Measurements from ENCODE around the gene GPR180. TPM values are rescaled to one million over a fixed set of nuclear protein-coding genes. Genes with fewer than 3 reads are reported as not detected.

Gene GPR180
- total RNA-seq, 1 donor from 2014 or later, result 7.1 TPM

DNA sequence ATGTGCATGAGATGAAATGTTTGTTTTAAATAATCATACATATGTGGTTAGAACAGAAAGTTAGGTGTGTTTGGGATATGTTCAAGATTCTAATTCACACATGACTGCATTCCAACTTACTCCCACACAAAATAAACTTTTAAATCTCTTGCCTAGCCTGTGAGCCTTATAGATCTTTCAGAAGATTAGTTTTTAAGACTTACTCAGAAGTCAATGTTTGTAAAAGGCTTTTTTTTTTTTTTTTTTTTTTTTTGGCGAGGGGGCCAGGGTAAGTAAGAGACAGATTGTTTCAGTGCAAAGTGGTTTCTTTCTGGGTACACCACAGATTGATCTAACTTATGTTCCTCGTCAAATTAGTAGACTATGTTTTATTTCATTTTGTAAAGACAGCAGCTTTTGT, 39.1 kb downstream of the GPR180 start:
- intact Hi-C loops (cut with micrococcal nuclease), result no loop called here

DNA sequence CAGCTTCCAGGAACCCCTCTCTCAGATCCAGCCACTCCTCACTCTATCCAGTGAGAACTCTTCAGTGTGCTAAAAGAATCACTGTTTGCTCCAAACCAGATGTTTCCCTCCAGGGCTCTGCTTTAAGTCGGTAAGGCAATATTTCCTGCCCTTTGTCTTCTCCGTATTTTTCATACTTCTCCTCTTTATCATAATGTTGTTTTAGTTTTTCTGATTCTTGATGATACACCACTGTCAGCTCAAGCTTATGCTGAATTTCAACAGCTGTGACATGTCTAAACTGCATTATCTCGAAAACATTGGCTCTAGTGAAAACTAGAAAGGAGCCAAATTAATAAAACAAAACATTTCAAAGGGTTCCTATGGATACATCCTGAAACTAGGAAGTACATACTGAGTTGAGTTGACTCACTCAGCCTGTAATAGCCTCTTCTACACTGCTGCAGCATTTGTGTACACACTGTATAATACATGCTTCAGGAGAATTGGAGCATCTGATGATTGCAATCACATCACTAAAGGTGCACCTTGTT, 39.8 kb downstream of the GPR180 start:
- intact Hi-C loops (cut with micrococcal nuclease), result no loop called here

DNA sequence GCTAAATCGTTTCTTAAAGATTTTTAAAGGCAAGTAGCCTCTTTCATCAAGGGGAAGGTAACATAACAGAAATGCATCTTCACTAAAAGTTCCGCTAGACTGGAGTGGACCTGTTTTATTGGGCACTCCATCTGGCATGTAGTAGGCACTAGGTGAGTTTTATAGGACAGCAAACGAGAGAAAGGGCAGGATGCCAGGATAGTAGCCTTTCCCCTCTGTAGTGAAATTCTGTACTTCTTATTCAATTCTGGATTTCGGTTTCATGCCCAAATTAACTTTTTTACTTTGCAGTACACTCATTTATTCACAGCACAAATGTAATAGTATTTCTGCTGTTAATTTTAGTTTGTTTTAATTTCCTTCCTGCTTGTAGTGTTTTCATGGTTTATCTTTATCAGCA, 45.2 kb downstream of the GPR180 start:
- intact Hi-C loops (cut with micrococcal nuclease), result no loop called here

DNA sequence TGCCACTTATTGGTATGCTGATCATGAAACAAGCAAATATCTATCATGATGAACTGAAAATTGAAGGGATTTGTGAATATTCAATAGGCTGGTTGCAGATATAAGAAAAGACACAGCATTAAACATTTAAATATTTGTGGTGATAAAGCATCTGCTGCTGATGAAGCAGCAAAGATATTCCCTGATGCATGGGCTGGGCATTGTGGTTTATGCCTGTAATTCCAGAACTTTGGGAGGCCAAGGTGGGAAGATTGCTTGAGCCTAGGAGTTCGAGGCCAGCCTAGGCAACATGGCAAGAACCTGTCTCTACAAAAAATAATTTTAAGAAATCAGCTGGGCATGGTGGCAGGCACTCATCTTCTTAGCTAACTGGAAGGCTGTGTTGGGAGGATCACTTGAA, 54.5 kb downstream of the GPR180 start:
- intact Hi-C loops (cut with micrococcal nuclease), result no loop called here

DNA sequence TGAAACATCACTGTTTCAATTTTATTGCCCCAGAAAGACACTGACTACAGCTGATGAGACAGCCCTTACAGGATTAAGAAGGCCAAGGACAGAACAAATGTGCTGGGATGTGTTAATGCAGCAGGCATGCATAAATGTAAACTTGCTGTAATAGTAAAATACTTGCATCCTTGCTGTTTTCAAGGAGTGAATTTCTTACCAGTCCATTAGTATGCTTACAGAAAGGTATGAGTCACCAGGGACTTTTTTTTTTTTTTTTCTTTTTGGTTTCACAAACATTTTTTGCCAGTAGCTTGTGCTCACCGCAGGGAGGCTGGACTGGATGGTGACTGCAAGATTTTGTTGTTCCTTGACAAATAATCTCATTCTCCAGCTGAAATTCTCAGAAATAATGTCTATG, 55.1 kb downstream of the GPR180 start:
- intact Hi-C loops (cut with micrococcal nuclease), result no loop called here

GRCh38 chr13:94657167-94657566, 55.5 kb downstream of the GPR180 start:
- intact Hi-C loops (cut with micrococcal nuclease), result no loop called here

- intact Hi-C loops (cut with micrococcal nuclease), result no loop called here
Measured at GRCh38 chr13:94658926-94659597, 57.4 kb downstream of the GPR180 start.

DNA sequence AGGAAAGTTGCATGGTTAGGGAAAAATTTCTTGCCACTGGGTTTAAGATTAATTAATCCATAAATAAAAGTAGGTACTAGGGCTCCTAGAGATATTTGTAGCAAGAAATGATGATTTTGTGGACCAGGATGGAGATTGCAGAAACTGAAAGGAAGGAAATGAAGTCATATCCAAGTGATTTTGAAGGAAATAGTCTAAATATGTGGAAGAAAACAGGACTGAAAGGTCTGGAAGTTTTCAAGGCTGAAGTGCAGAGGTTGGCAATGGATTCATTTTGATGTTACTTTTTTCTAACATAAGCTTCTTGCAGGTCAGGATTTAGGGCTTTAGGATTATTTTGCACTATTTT, 57.9 kb downstream of the GPR180 start:
- intact Hi-C loops (cut with micrococcal nuclease), result no loop called here

DNA sequence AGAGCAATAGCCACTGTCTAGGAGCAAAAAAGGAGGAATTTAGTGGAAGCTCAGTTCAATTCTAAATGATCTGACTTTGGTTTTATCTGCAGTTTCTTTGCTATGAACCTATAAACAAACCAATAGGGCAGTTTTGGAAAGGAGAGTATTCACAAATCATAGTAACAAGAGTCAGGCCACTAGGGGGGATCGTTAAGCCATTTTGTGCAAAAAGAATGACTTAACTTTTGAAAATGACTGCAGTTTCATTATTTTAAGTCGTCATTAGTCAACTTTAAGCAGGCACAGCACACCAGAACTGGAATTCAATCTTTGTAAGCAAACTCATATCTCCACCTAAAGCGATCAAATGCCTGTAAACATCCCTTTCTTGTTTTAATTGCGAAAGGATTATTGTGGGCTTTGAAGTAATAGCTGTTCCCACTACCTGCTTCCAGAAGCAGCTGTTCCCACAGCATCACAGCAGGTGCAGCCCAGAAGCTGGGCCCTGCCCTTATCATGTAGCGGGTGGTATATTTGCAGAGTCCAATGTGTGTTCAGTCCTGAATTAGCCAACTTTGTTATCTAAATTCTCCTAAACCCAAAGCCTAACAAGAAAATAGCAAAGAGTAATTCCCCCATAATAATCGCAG, 59.2 kb downstream of the GPR180 start:
- intact Hi-C loops (cut with micrococcal nuclease), result loop anchor here (5.0 kb wide), 1 partner anchor 741 kb away; no protein-coding TSS in a partner anchor

- intact Hi-C loops (cut with micrococcal nuclease), result loop anchor here (5.0 kb wide), 1 partner anchor 741 kb away; no protein-coding TSS in a partner anchor
Measured at GRCh38 chr13:94661406-94661805, 59.7 kb downstream of the GPR180 start.

DNA sequence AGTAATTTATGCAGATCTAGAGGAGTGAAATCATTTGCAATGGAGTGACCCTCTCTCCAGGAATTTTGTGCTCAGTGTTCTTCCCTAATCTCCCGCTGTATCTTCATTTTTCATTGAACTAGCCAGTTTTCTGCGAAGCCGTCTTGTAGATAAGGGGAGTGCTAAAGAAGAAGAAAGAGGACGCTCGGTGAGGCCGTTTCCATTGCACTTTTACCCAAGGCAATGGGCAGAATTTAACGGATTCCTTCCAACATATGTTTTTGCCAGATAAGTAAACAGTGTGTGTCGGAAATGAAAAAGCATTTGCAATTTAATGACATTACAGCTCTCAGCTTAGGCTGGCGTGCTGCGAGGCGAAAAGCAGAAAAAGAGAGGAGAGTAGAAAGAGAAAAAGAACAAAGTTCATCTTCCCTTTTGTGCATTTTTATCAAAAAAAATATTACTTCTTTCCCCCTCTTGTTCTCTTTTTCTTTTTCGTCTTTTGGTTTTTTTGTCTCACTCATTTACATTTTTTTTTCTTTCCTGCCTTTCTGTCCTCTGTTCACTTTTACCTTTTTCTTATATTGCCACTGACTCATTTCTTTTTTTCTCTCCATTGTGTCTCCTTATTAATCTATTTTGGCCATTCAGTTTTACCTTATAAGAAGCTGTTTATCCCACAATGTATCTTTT, 60.8 kb downstream of the GPR180 start:
- intact Hi-C loops (cut with micrococcal nuclease), result loop anchor here (5.0 kb wide), 1 partner anchor 740 kb away; no protein-coding TSS in a partner anchor

DNA sequence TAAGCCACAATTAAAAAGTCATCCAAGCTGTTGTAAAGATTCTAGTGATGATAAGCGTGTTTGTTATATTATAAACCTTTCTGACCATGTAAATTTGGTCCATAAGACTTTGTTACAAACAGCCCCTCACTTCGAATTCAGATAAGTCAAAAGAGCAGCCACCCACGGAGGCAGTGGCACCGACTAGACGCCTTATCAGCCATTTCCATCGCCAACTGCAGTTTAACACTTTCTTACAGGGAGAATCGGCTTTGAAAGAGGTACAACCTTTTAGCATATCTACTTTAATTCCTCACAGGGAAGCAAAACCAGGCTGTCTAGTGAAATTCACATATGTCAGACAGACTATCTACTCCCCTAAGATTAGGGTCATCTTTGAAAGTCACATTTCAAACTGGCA, 63.2 kb downstream of the GPR180 start:
- intact Hi-C loops (cut with micrococcal nuclease), result loop anchor here (5.0 kb wide), 1 partner anchor 737 kb away; no protein-coding TSS in a partner anchor

DNA sequence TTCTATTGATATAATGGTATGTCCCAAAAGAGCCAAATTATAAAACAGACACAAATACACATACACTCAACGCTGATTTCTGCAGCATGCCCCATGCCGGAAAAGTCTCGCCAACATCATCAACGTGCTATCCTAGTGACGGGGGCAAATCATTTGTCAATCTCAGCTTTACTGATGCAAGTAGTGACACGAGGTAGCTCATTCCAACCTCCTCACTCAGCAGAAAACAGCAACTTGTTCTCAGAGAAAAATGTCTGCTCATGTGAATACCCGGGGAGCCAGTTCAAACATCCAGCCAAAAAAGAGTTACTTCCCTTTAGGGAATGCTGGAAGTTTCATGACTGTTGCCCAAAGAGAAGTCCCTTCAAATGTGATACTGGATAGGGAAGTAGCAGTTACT, 64.4 kb downstream of the GPR180 start:
- intact Hi-C loops (cut with micrococcal nuclease), result no loop called here

DNA sequence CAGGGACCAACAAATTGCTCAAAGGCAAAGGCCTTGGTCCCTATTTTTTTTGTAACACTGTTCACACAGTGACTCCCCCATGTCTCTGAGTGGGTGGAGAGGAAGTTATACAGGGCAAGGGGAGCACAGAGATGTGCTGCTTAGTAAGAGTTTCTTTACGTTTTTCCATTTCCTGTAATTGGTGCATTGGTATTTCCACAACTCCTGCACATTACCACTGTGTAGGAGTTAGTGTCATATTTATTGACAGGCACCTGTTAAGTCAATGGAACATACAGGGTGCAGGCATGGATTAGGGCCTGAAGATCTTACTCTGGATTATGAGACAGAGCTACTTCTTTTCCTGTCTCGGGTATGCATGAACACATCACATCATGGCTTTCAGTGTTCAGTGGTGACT, 65.5 kb downstream of the GPR180 start:
- intact Hi-C loops (cut with micrococcal nuclease), result no loop called here

- intact Hi-C loops (cut with micrococcal nuclease), result loop anchor here (10.0 kb wide), 2 partner anchors 482 to 512 kb away; no protein-coding TSS in a partner anchor
Measured at GRCh38 chr13:94672400-94672799, 70.7 kb downstream of the GPR180 start.

- intact Hi-C loops (cut with micrococcal nuclease), result loop anchor here (2.0 to 10.0 kb wide), 3 partner anchors 481 to 805 kb away; no protein-coding TSS in a partner anchor
Measured at GRCh38 chr13:94673851-94674250, 72.2 kb downstream of the GPR180 start.

GRCh38 chr13:94674609-94675348, 73.1 kb downstream of the GPR180 start:
- intact Hi-C loops (cut with micrococcal nuclease), result loop anchor here (1.0 to 10.0 kb wide), 4 partner anchors 480 to 804 kb away; no protein-coding TSS in a partner anchor

- intact Hi-C loops (cut with micrococcal nuclease), result loop anchor here (10.0 kb wide), 2 partner anchors 477 to 507 kb away; no protein-coding TSS in a partner anchor
Measured at GRCh38 chr13:94677799-94678198, 76.1 kb downstream of the GPR180 start.

- intact Hi-C loops (cut with micrococcal nuclease), result loop anchor here (10.0 kb wide), 2 partner anchors 476 to 506 kb away; no protein-coding TSS in a partner anchor
Measured at GRCh38 chr13:94678845-94679244, 77.2 kb downstream of the GPR180 start.

DNA sequence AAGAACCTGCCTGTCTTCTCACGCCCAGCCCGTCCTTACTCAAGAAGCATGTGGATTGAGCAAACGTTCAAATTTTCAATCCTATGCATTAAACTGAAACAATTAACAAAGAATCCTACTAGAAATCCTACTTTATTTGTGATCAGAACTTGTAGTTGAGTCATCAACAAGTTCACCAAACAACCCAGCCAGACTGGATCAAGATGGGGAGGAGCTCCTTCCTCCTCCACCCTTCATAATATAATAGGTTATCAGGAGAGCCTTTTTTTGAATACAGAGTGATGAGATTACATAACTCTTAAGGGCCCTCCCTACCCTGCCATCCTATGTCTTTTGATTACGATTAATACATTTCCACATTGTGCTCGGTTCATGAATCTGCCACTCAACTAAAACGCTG, 78.0 kb downstream of the GPR180 start:
- intact Hi-C loops (cut with micrococcal nuclease), result loop anchor here (10.0 kb wide), 2 partner anchors 475 to 505 kb away; no protein-coding TSS in a partner anchor

- intact Hi-C loops (cut with micrococcal nuclease), result no loop called here
Measured at GRCh38 chr13:94682229-94682628, 80.6 kb downstream of the GPR180 start.

All from T-helper 2 cell treated with Interferon-gamma antibody and Interleukin-4, amounts not matched to agents 100 ng/mL and 5 ng/mL, for 36 hours (primary cell).